ENCODE data around the gene MEIS2.

The MEIS2 gene

GRCh38 chr15:36887214-36887961 is 213.0 kb downstream of the MEIS2 start:
- DNase-seq = no peak

GRCh38 chr15:36886701-36887100 is 213.6 kb downstream of the MEIS2 start:
- no peak for DNase-seq

GRCh38 chr15:36886191-36886590 is 214.2 kb downstream of the MEIS2 start:
- DNase-seq = no peak

DNA sequence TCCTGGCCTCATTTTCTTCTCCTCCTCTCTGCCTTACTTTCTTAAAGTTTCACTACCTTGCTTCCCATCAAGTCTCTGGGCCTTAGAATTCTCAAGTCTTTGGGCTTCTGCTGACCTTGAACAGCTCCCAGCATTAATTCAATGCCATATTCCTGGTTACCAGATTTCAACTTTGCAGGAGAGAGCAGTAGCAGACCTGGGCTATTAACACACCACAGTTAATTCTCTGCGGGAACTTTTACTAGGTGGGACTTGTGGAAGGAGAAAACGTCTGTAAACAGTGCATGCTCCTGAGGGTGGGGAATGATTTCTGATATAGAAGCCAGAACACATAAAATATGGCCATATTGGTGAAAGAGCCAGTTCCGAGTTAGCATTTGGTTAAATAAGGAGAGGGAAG is 214.6 kb downstream of the MEIS2 start:
- no peak for DNase-seq

- DNase-seq = no peak
Observed at GRCh38 chr15:36884936-36885635, 215.3 kb downstream of the MEIS2 start.

GRCh38 chr15:36884518-36884875 is 215.9 kb downstream of the MEIS2 start:
- DNase-seq = no peak

- DNase-seq = peak in 3 of 5 donors; percentile 18 to 58 (median 36)
Observed at GRCh38 chr15:36883713-36884517, 216.4 kb downstream of the MEIS2 start.

GRCh38 chr15:36882487-36883131 is 217.7 kb downstream of the MEIS2 start:
- no peak for DNase-seq

DNA sequence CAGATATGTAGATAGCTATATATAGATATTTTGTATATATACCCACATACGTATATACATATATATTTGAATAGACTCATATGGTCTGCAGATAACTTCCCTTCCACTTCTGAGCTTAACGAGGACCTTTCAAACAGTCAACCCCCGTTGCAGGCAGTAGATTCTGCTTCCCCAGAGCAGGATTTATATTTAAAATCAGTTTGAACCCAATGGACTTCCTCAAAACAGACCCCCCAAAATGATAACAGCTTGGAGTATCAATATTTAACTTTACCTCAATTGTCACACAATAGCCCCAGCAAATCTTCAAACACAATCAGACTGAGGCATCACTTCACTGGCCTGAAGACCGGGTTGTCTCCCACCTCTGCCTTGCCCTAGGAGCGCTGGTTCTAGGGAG is 218.3 kb downstream of the MEIS2 start:
- no peak for DNase-seq

DNA sequence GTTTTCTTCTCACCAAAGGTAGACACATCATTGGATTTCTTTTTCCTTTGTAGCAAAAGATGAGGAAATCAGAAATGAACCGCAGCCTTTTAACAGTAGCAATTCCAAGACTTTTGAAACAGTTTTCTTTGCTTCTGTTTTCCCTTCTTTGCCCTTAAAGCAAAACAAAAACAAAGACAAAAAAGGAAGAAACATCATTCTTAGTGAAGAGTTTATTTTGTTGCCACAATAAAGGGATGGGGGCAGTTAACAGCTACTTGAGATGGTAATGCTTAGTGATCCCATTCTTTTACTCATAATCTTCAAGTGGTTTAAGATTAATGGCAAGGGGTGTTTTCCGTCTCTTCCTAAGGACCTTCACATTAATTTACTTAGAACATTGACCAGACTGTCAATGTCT is 218.8 kb downstream of the MEIS2 start:
- DNase-seq = no peak

DNA sequence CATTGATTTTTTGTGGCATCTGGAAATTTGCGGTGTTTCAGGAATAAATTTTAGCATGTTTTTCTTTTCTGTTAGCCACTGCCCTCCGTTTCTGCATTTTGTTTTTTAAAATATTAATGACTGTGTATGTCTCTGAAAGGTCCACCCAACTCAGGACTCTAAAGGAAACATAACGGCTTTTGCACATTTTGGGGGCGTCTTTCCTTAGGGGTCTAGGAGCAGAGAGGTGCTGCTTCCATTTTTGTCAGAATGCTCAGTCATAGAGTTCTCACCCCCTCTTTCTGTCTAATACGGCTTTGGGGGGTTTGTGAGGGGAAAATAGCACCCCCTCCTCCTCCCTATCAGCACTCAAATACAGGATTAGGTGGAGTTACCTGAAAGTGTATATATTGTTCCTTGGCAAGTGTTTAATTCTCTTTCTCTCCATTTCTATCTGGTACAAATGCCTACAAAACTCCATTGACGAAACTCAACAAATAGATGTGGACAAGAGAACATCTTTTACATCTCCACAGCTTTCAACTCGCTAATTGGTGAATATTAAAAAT is 219.4 kb downstream of the MEIS2 start:
- DNase-seq = no peak

- no peak for DNase-seq
Observed at GRCh38 chr15:36880224-36880912, 220.0 kb downstream of the MEIS2 start.

GRCh38 chr15:36879568-36880222 is 220.7 kb downstream of the MEIS2 start:
- no peak for DNase-seq

DNA sequence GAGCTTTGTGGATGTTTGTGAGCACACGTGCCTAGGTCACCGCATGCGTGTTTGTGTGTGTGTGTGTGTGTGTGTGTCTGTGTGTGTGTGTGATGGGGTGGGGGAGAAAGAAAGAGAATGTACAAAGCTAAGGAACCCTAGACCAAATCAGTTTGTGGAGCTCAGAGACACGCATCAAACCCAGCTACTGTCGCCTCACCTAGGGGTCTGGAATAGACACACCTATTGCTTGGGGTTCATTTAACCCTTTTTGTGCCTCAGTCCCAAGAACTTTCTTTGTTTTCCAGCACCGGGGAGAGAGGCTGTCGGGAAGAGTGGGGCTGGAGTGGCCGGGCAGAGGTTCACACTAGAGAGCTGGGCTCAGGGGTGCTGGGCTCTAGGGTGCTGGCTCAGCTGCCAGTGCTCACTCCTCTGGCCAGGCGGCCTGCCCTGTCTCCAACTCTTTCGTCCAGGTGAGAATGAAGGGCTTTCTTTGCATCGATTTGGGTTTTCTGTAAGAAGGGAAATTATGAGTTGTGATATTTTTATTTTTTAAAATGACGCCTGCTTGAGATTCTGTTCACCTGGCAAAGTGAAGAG is 221.6 kb downstream of the MEIS2 start:
- DNase-seq = no peak

DNA sequence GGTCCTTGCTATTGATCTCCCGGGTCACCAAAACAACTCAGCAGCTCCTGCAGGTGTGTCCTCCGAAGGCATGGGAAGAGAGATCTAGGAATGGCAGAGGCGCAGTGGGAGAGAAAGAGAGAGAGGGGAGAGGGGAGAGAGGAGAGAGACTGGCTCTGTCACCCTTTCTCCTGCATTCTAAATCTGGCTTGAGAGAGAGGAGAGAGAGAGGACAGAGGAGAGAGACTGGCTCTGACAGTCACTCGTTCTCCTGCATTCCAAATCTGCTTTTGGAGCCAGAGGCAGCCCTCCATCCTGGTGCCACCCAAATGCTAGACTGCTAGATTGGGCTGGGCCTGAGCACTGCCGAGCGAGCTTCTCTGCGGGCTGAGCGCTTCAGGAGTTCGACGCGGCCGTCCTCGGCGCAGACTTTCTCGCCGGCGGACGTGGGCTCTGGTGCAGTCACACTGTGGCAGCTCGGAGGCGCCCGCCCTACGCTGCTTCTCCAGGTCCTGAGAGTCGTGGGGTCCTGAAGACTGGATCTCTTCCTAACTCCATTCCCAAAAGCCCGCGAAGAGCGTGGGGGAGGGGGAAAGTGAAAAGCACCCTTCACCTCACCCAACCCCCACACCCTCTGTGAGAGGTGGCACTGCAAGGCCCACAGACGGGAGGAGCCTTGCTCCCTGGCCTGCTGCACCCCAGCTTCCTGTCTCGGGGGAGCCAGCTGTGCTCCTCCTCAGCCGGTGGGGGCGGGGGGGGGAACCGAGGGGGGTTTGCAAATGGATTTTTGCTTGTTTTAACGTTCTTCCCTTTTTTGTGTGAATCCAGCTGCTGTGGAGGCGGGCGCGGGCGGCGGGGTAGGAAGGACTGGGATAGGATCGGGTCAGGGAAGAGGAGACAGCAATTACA is 222.3 kb downstream of the MEIS2 start:
- DNase-seq = no peak

DNA sequence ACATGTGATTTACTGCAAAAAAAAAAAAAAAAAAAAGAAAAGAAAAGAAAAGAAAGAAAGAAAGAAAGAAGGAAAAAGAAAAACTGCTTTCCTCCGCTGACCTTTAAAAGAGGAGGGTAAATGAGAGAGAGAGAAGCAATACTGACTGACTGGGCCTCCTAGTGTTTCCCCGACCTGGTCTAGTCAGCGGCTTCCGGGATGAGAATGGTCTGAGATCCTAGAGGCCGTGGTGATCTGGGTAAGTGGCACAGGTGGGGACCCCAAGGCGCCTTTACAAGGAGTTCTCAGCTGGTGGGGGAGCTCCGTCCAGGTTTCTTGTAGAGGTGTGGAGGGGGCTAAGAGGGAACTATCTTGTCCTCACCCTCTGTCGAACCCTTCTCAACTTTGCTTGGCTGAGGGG is 223.1 kb downstream of the MEIS2 start:
- DNase-seq = no peak

DNA sequence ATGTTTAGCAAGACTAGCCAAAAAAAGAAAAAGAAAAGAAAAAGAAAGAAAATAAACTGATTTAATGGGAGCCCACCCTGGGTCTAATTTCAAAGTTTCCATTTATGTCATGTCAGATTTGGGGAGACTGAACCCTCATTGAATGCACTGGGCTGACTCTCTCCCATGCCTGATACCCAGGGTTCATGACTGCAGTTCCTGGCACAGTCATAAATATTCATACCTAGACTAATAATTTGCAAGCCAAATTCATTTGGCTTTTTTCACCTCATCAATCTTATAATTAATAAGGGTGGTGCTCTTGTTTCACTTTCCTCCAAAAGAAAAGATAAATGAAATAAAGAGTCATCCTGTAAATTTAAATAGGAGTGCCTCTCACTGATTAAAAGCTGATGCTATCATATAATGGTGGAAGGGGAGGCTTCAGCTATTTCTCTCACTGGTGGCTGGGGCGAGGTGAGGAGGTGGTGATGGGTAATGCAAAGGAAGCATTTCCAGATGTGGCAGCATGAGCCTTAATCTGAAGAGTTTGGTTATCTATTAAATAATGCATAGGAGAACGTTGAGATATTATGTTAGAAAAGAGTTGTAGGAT is 224.5 kb downstream of the MEIS2 start:
- no peak for DNase-seq

- no peak for DNase-seq
Observed at GRCh38 chr15:36874930-36875329, 225.4 kb downstream of the MEIS2 start.

DNA sequence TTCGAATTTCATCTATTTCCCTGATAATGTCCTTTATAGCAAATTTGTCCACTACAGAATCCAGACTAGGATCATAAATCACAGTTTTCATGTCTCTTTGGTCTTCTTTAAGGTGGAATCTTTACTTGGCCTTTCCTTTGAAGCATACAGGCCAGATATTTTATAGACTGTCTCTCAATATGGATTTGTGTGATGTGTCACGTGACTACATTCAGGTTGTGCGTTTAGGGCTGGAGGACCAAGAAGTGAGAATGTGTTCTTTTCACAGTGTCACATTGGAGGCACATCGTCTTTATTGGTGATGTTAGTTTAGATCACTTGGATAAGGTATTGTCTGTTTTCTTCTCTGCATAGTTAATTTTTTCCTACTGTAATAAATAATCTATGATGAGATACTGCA is 232.9 kb downstream of the MEIS2 start:
- no peak for DNase-seq

DNA sequence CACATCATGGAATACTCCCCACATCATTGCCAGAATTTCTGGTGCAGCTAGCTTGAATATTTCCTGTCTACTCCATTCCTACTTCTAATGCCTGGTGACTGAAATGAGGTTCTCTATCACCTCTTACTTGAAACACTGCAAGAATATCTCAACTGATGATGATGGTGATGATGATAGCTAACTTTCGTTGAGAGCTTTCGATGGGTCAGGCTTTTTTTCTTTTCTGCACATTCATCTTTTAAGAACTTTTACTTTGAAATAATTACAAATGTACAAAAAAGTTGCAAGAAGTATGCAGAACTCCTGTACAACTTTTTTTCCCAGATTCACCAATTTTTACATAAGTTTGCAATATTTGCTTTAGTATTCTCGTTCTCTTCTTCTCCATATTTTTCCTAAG is 233.5 kb downstream of the MEIS2 start:
- no peak for DNase-seq
